Activated T-cell treated with anti-CD3 and anti-CD28 coated beads, Interleukin-2, amount 50 U/mL, for 24 hours (primary cell): ENCODE measurements around the gene MYBPC2.

Experiments
- DNase-seq: peaks from one replicate; pipeline ENCODE4 v3.0.0-alpha.2; 2020
- H3K27ac Mint-ChIP-seq: 2 replicates; pipeline ENCODE4 v1.8.0; 2020; ENCODE audit warnings: mild to moderate bottlenecking, mixed read lengths
- H3K27me3 Mint-ChIP-seq: 2 replicates; pipeline ENCODE4 v1.8.0; 2020; ENCODE audit warnings: mixed read lengths
- H3K36me3 Mint-ChIP-seq: 2 replicates; pipeline ENCODE4 v1.8.0; 2020; ENCODE audit warnings: low read depth, mixed read lengths
- H3K4me1 Mint-ChIP-seq: 2 replicates; pipeline ENCODE4 v1.8.0; 2020; ENCODE audit warnings: low read depth, mixed read lengths
- H3K4me3 Mint-ChIP-seq: 2 replicates; pipeline ENCODE4 v1.8.0; 2020; ENCODE audit warnings: mild to moderate bottlenecking, moderate library complexity, mixed read lengths
- H3K9me3 Mint-ChIP-seq: 2 replicates; pipeline ENCODE4 v1.8.0; 2020; ENCODE audit warnings: mixed read lengths

MYBPC2 gene

GRCh38 chr19:50498219-50499056 lies 65.7 kb downstream of the MYBPC2 start:
- Mint-ChIP-seq H3K36me3 (no peaks in the 10 kb centered on the region), H3K27me3 (no peaks in the 10 kb centered on the region), H3K9me3 (no peaks in the 10 kb centered on the region), H3K27ac (no peak overlapping the region), H3K4me3 (no peak overlapping the region), H3K4me1 (no peaks in the 10 kb centered on the region)
- no peak for DNase-seq

GRCh38 chr19:50500060-50500752 lies 67.5 kb downstream of the MYBPC2 start:
- DNase-seq, result no peak
- Mint-ChIP-seq H3K9me3 (no peaks in the 10 kb centered on the region), H3K4me1 (no peaks in the 10 kb centered on the region), H3K27ac (no peak overlapping the region), H3K4me3 (no peak overlapping the region), H3K27me3 (no peaks in the 10 kb centered on the region), H3K36me3 (peaks cover 2% of the 10 kb centered on the region)

- no peaks in the 10 kb centered on the region for H3K27me3 Mint-ChIP-seq
- peaks cover 6% of the 10 kb centered on the region for H3K36me3 Mint-ChIP-seq
- H3K4me3 Mint-ChIP-seq, result no peak overlapping the region
- no peak for DNase-seq
- H3K9me3 Mint-ChIP-seq, result no peaks in the 10 kb centered on the region
- no peaks in the 10 kb centered on the region for H3K4me1 Mint-ChIP-seq
- no peak overlapping the region for H3K27ac Mint-ChIP-seq
These were observed 68.1 kb downstream of the MYBPC2 start for GRCh38 chr19:50500753-50501151.

GRCh38 chr19:50501186-50501567 lies 68.5 kb downstream of the MYBPC2 start:
- Mint-ChIP-seq H3K9me3 (no peaks in the 10 kb centered on the region), H3K36me3 (peaks cover 6% of the 10 kb centered on the region), H3K4me3 (no peak overlapping the region), H3K4me1 (no peaks in the 10 kb centered on the region), H3K27me3 (no peaks in the 10 kb centered on the region), H3K27ac (no peak overlapping the region)
- DNase-seq, result no peak

- no peak for DNase-seq
- H3K27ac Mint-ChIP-seq, result no peak overlapping the region
- H3K9me3 Mint-ChIP-seq, result no peaks in the 10 kb centered on the region
- H3K4me1 Mint-ChIP-seq, result no peaks in the 10 kb centered on the region
- no peak overlapping the region for H3K4me3 Mint-ChIP-seq
- no peaks in the 10 kb centered on the region for H3K27me3 Mint-ChIP-seq
- peaks cover 6% of the 10 kb centered on the region for H3K36me3 Mint-ChIP-seq
These were observed 69.1 kb downstream of the MYBPC2 start for GRCh38 chr19:50501568-50502475.

- DNase-seq, result no peak
- Mint-ChIP-seq H3K4me3 (no peak overlapping the region), H3K4me1 (peaks cover 11% of the 10 kb centered on the region), H3K9me3 (no peaks in the 10 kb centered on the region), H3K36me3 (peaks cover 17% of the 10 kb centered on the region), H3K27ac (no peak overlapping the region), H3K27me3 (no peaks in the 10 kb centered on the region)
These were observed 73.3 kb downstream of the MYBPC2 start for GRCh38 chr19:50505856-50506611.

GRCh38 chr19:50506700-50507099 lies 74.0 kb downstream of the MYBPC2 start:
- Mint-ChIP-seq H3K4me1 (peaks cover 15% of the 10 kb centered on the region), H3K27ac (no peak overlapping the region), H3K27me3 (no peaks in the 10 kb centered on the region), H3K4me3 (no peak overlapping the region), H3K36me3 (peaks cover 17% of the 10 kb centered on the region), H3K9me3 (no peaks in the 10 kb centered on the region)
- DNase-seq, result no peak

- no peak for DNase-seq
- Mint-ChIP-seq H3K36me3 (peaks cover 17% of the 10 kb centered on the region), H3K9me3 (no peaks in the 10 kb centered on the region), H3K4me1 (peaks cover 17% of the 10 kb centered on the region), H3K4me3 (no peak overlapping the region), H3K27me3 (no peaks in the 10 kb centered on the region), H3K27ac (no peak overlapping the region)
These were observed 74.7 kb downstream of the MYBPC2 start for GRCh38 chr19:50507376-50507775.

- DNase-seq, result no peak
- Mint-ChIP-seq H3K4me1 (peaks cover 17% of the 10 kb centered on the region), H3K9me3 (no peaks in the 10 kb centered on the region), H3K27ac (peak overlapping the region; percentile 63), H3K27me3 (no peaks in the 10 kb centered on the region), H3K36me3 (peaks cover 17% of the 10 kb centered on the region), H3K4me3 (peak overlapping the region; percentile 18)
These were observed 76.1 kb downstream of the MYBPC2 start for GRCh38 chr19:50508843-50509190.

GRCh38 chr19:50509366-50509765 lies 76.7 kb downstream of the MYBPC2 start:
- Mint-ChIP-seq H3K9me3 (no peaks in the 10 kb centered on the region), H3K4me3 (peak overlapping the region; percentile 93), H3K27ac (peak overlapping the region; percentile 80), H3K36me3 (peaks cover 17% of the 10 kb centered on the region), H3K4me1 (peaks cover 17% of the 10 kb centered on the region), H3K27me3 (peaks cover 5% of the 10 kb centered on the region)
- DNase-seq, result no peak

GRCh38 chr19:50510121-50510670 lies 77.5 kb downstream of the MYBPC2 start:
- peaks cover 15% of the 10 kb centered on the region for H3K36me3 Mint-ChIP-seq
- H3K27me3 Mint-ChIP-seq, result peaks cover 6% of the 10 kb centered on the region
- H3K27ac Mint-ChIP-seq, result peak overlapping the region; percentile 96
- H3K4me1 Mint-ChIP-seq, result peaks cover 19% of the 10 kb centered on the region
- H3K9me3 Mint-ChIP-seq, result no peaks in the 10 kb centered on the region
- peak overlapping the region; percentile 93 for H3K4me3 Mint-ChIP-seq
- DNase-seq, result no peak

- Mint-ChIP-seq H3K4me1 (peaks cover 19% of the 10 kb centered on the region), H3K9me3 (no peaks in the 10 kb centered on the region), H3K27ac (peak overlapping the region; percentile 96), H3K36me3 (peaks cover 12% of the 10 kb centered on the region), H3K4me3 (peak overlapping the region; percentile 93), H3K27me3 (peaks cover 10% of the 10 kb centered on the region)
- no peak for DNase-seq
These were observed 78.0 kb downstream of the MYBPC2 start for GRCh38 chr19:50510700-50511068.

- H3K27ac Mint-ChIP-seq, result peak within 1 kb of the TSS; percentile 96
- H3K36me3 Mint-ChIP-seq, result peaks cover 11% of the 10 kb centered on the region
- DNase-seq, result peak; percentile 96
- no peaks in the 10 kb centered on the region for H3K9me3 Mint-ChIP-seq
- H3K4me3 Mint-ChIP-seq, result peak within 1 kb of the TSS; percentile 93
- peaks cover 19% of the 10 kb centered on the region for H3K4me1 Mint-ChIP-seq
- peaks cover 14% of the 10 kb centered on the region for H3K27me3 Mint-ChIP-seq
These were observed 78.6 kb downstream of the MYBPC2 start, which contains the start of gene JOSD2 for GRCh38 chr19:50511069-50511822. TSS of gene JOSD2 (minus strand) at chr19:50511191. CDS start at chr19:50510431, 760 bp downstream.
